K562 treated with DMSO at 1 percent for 24 hours (cell line): Measurements from ENCODE around the gene CYB5R4. TPM values are rescaled to one million over a fixed set of nuclear protein-coding genes. Genes with fewer than 3 reads are reported as not detected.

Experiments
- total RNA-seq: library from RNA; unstranded; fragments of 300-600 nt; gene quantifications from 2 replicates; pipeline ENCODE4 v1.2.3, GENCODE V29; 2022; ENCODE audit warnings: low read depth; ENCODE audit not compliant: insufficient read depth

CYB5R4 gene
- total RNA-seq, result 4.8 and 7.9 TPM in 2 replicates

DNA sequence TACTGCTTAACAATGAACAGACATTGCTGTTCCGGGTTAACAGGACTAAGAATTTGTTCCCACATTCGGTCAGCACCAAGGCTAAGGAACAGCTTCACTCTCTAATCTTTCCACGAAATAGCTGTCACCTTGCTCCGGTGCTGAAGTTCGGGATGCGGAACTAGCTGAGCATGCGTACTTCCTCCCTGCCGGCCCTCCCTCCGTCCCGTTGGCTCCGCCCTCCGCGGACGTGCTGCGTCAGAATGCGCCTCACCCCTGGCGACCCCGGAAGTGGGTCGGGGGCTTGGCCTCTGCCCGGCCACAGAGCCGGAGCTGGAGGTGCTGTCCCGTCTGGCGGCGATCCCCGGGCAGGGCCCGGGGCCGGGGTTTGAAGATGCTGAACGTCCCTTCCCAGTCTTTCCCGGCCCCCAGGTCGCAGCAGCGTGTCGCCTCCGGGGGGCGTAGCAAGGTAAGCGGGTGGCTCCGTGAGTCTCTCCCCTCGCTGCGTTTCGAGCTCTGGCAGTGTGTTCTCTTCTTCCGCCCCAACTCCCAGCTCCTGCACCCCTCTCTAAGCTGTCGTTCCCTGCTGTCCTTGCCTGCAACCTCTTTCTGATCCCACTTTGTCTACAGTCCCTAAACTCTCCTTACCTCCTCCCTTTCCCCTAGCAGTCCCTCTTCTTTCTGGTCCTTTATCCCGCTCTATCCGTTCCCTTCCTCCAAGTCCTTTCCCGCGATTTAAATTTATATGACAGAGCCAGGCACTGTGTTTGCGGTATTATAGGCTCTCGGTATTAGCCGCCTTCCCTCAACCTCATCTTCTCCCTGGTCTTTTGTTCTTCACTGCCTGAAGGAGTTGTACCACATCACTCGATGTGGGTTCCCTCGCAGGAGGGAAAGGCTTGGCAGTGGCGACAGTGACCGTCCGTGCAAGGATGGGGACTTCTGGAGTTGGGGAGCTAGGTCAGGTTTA, at the start of gene CYB5R4:
CYB5R4 (plus strand) TSS at position 280 of the 949 bp plus-strand sequence; CDS start at position 374, 94 bp downstream.

DNA sequence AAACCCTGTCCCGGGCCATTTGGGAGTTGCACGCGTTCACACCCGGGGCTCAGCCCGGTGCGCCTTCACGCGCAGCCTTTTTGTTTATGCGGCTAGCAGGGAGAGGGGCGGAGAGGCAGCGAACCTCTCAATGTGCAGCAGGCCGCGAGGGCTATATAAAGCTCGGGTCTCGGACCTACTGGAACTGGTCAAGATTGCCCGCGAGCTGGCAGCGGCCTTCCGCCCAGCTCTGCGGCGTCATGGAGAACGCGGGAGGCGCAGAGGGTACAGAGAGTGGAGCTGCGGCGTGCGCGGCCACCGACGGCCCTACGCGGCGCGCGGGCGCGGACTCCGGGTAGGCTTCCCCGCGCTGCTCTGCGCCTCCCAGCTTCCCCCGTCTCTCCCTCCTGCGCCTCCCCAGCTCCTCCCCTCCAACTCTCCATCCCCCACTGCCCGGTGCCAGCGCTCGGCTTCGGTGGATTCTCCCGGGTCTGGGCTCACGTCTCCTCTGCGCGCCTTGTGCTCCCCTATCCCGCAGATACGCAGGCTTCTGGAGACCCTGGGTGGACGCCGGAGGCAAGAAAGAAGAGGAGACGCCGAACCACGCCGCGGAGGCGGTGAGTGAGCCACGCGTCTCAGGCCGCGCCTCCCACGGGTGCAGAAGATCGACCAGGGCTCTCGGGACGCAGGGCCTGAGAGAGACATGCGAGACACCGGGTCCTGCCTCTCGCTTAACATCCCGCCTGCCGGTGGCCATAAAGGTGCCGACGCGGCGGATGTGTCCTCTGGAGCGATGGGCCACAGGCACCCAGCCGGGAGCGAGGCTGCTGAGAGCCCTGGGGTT, 6.1 kb upstream of the CYB5R4 start, which contains the start of gene RIPPLY2:
RIPPLY2 (plus strand) TSS at position 183 of the 823 bp plus-strand sequence; CDS start at position 240, 57 bp downstream.

Other genes with a start within 250 kb of the CYB5R4 start
- gene SNAP91, start 150.6 kb upstream of the CYB5R4 start, total RNA-seq, result not detected in 2 replicates
- not detected in 2 replicates for gene RIPPLY2, start 6.3 kb upstream of the CYB5R4 start, total RNA-seq
- 7.7 and 7.8 TPM in 2 replicates for gene MRAP2, start 174.1 kb downstream of the CYB5R4 start, total RNA-seq